ENCODE results near the gene CYB561. TPM values are rescaled to one million over a fixed set of nuclear protein-coding genes. Genes with fewer than 3 reads are reported as not detected.

Gene CYB561
- total RNA-seq, 1 experiment from 2014 or later: 26.6 TPM

- peak; percentile 93 for DNase-seq (ENCODE audit: low spot score)
Measured at GRCh38 chr17:63434951-63435571, 11.0 kb downstream of the CYB561 start.

- peak; percentile 94 for DNase-seq (ENCODE audit: low spot score)
Measured at GRCh38 chr17:63433746-63434591, 12.1 kb downstream of the CYB561 start.

GRCh38 chr17:63431939-63432804 is 13.9 kb downstream of the CYB561 start:
- DNase-seq (ENCODE audit: low spot score): no peak

DNA sequence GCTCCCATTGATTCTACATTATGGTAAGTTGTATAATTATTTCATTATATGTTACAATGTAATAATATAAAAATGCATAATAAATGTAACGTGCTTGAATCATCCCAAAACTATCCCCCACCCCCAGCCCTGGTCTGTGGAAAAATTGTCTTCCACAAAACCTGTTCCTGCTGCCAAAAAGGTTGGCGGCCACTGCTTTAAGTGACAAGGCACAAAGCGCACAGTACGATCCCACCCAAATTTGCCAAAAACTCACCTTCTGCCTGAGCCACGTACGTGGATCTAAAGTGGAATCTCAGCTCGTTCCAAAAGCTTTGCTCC is 14.5 kb downstream of the CYB561 start:
- DNase-seq (ENCODE audit: low spot score): no peak

- no peak for DNase-seq (ENCODE audit: low spot score)
Measured at GRCh38 chr17:63430223-63430622, 15.9 kb downstream of the CYB561 start.

DNA sequence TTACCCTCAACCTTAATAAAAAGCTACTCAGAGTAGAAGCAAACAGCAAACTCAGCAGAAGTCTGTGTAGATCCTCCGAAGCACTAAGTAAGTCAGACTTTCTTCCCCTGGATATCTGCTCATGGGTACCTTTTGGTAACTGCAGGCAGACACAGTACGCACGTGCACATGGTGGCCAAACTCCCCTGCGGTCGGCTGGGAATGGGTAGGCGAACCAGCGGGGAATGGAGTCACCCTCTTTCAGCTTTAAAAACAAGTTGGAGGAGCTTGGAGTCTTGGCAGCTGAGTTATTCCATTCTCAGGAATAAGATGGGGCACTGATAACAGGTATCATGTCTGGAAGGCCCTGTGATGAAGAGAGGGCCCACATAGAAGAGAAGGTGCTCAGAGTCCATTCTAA is 16.3 kb downstream of the CYB561 start:
- no peak for DNase-seq (ENCODE audit: low spot score)

DNA sequence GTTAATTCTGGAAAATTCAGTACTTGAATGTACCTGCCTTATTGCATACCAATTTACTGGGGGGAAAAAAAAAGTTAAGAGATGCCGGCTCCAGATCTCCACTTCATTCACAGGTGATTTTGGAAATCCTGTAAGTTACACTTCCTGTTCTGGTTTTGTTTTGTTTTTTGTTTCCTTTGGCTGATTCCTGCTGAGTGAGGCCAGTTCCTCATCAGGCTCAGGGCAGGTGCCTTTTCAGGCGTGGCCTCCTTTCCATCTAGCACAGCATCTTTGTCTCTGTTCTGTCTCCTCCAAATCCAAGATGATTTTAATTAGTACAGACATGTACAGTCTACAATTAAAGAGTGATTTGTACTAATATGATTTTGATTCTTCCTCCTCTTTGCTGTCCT is 19.2 kb downstream of the CYB561 start:
- DNase-seq (ENCODE audit: low spot score): no peak

DNA sequence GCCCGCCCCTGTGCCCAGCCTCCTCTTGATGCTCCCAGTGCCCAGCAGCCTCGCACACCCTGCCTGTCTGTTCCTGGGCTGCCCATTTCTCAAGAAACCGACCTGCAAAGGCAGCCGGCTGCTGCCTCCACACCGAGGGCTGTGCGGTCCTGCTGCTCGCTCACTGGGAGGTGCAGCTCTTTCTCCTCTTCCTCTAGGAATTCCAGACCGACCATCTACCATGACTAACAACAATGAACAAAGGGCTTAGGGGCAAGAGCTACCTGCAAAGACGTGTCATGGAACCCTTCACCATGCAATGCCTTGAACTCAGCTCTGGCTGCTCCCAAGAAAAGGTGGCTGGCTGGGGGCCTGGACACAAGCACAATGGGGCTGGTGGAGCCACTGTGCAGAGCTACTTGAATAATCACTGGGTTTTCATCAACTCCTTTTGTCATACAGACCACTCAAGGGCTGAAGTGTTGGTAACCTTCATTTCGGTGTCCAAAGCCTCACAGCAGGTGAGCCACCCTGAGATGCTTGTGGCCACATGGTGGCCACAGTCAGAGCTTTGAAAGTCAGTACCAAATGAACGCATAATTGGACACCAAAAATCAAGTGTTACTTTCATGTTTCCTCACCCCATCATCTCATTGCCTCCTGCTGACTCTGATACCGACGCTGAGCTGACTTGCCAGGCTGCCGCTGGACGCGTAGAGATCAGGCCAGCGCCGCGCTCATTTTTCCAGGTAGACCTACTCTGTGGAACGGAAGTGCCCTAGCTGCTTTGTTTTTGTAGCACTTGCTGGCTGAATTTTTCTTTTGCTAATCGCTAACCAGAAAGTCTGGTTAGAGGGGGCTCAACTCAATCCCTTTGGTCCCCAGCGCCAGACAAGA is 19.8 kb downstream of the CYB561 start:
- DNase-seq (ENCODE audit: low spot score): no peak

DNA sequence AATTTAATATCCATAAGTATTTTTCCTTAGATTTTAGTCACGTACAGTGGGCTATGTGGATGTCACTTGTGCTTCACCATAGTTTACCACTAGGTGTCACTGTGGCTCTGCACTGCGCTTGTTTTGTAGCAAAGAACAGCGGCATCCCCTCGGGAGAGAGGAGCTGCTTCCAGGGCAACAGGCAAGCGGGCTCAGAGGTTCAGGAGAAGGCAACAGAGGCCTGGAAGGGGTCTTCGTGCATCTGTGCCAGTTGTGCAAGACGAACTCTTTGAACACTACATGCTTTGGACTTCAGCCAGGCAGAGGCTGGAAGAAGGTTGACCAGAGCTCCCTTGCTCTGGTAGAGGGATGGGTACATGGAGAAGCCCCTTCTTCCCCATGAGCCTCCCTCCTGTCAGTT is 20.6 kb downstream of the CYB561 start:
- peak; percentile 75 for DNase-seq (ENCODE audit: low spot score)

- no peak for DNase-seq (ENCODE audit: low spot score)
Measured at GRCh38 chr17:63423963-63424362, 22.1 kb downstream of the CYB561 start.

GRCh38 chr17:63423251-63423950 is 22.7 kb downstream of the CYB561 start:
- DNase-seq (ENCODE audit: low spot score): no peak

DNA sequence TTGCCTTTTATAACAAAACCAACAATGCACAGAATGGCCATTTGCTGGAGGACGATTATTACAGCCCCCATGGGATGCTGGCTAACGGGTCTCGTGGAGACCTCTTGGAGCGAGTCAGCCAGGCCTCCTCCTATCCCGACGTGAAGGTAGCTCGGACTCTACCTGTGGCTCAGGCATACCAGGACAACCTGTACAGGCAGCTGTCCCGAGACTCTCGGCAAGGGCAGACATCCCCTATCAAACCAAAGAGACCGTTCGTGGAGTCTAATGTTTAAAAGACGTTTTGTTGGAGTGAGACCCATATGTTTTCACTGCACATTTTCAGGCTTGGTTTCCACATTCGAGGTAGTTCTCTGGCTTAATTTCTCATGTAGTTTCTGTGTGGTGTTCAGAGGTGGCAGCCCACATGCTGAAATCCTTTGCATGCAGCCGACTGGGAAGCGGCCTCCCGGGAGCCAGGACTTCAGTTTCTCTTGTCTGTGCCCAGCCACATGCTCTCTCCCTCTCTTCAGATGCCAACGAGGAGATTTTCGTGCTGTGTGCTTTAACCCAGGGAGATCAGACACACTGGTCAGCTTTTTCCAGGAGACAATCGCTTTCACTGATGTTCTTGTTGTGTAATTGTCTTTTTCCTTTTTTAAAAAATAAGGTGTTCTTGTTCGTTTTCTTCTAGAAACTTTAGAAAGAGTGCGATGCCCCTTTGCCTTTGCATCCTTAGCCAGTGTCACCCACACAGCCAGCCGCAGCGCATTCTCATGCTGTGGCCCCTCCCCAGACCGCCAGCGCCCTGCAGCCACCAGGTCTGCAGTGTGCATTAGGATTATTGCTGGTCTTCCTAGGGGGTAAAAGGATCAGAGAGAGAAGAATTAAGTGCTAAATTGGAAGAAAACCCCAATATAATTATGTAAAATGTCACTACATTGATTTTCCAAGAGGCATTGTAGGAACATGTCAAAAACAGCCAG is 24.1 kb downstream of the CYB561 start:
- no peak for DNase-seq (ENCODE audit: low spot score)

DNA sequence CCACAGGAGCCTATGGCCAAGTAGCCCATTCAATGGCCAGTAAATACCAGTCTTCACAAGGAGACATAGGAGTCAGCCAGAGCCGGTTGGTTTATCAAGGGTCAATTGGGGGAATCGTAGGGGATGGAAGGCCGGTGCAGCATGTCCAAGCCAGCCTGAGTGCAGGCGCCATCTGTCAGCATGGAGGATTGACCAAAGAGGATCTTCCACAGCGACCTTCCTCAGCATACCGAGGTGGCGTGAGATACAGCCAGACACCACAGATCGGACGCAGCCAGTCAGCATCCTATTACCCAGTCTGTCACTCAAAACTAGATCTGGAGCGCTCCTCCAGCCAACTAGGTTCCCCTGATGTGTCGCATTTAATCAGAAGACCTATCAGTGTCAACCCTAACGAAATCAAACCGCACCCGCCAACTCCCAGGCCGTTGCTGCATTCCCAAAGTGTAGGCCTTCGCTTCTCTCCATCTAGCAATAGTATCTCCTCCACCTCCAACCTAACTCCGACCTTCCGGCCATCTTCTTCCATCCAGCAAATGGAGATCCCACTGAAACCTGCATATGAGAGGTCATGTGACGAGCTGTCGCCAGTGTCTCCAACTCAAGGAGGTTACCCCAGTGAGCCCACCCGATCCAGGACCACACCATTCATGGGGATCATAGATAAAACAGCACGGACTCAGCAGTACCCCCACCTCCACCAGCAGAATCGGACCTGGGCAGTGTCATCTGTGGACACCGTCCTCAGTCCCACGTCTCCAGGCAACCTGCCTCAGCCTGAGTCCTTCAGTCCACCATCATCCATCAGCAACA is 25.0 kb downstream of the CYB561 start:
- DNase-seq (ENCODE audit: low spot score): no peak

DNA sequence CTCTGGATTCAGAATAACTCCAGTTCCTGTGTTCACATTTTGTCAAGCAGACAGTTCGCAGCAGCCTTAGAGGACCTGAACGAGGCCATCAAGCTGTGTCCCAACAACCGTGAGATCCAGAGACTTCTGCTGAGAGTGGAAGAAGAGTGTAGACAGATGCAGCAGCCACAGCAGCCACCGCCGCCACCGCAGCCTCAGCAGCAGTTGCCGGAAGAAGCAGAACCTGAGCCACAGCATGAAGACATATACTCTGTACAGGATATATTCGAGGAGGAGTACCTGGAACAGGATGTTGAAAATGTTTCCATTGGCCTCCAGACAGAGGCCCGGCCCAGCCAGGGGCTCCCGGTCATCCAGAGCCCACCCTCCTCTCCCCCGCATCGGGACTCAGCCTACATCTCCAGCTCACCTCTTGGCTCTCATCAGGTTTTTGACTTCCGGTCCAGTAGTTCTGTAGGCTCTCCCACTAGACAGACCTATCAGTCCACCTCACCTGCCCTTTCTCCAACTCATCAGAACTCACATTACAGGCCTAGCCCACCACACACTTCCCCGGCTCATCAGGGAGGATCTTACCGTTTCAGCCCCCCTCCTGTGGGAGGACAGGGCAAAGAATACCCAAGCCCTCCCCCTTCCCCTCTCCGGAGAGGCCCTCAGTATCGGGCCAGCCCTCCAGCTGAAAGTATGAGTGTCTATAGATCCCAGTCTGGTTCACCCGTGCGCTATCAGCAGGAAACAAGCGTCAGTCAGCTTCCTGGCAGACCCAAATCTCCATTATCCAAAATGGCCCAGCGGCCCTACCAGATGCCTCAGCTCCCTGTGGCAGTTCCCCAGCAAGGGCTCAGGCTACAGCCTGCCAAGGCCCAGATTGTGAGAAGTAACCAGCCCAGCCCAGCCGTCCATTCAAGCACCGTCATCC is 25.9 kb downstream of the CYB561 start:
- DNase-seq (ENCODE audit: low spot score): no peak

- no peak for DNase-seq (ENCODE audit: low spot score)
Measured at GRCh38 chr17:63419398-63419797, 26.7 kb downstream of the CYB561 start.

DNA sequence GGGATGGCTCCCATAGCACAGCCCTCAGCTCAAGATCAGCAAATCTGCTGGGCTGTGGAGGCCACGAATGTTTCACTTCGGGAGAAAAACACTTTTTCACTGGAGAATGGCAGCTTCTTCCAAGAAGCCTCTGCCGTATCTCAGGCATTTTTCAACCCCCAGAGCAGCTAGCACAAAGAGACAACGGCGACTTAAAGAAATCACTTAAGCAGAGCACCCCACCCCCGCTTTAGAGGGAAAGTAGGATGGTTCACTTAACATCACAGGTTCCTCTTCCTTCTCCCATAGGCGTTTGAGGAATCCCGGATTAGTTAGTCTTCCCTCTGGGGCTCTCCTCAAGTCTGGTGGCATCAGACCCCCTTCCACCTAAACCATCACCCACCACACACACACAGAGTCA is 27.6 kb downstream of the CYB561 start:
- no peak for DNase-seq (ENCODE audit: low spot score)

- DNase-seq (ENCODE audit: low spot score): no peak
Measured at GRCh38 chr17:63414222-63414621, 31.9 kb downstream of the CYB561 start.

DNA sequence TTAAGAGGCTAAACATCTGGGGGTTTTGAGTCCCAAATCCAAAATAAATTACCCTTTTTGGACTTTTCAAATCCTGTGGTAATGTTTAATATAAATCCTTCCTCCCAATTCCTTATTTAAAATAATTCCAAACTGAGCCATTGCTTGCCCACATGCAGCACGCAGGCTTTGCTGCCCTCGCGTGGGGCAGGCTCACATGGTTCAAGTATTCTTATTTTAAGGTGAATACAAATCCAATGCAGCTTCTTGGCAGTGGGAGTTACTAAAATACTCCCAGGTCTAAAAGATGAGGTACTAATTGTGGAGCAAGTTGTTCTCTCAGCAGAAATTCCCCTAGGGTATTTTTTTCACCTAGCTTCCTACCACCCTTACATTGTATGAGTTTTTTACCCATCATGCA is 33.0 kb downstream of the CYB561 start:
- no peak for DNase-seq (ENCODE audit: low spot score)
